PC-3 (cell line): ENCODE measurements around the gene POLR3B. TPM values are rescaled to one million over a fixed set of nuclear protein-coding genes. Genes with fewer than 3 reads are reported as not detected.

Experiments
- ATAC-seq: fragments of 200-7000 bp; cut with Tn5 transposase; 2 replicates; pipeline ENCODE4 v1.9.1; 2020; ENCODE audit warnings: mild to moderate bottlenecking, moderate library complexity
- BruUV-seq: library from RNA; stranded (reverse); fragments of 400-500 nt; replicated peaks from 2 replicates; lab custom pipeline; 2021; lab: Mats Ljungman, UMichigan
- CTCF ChIA-PET: fragments of 300-600 bp; sonication (Branson Sonifier 250); formaldehyde crosslinking; loops from one replicate; lab custom pipeline; 2022; ENCODE audit warnings: antibody characterized with exemption; lab: Charles Lee
- POLR2A ChIA-PET: fragments of 300-600 bp; sonication (Branson Sonifier 250); formaldehyde crosslinking; loops from one replicate; lab custom pipeline; 2022; ENCODE audit warnings: antibody characterized with exemption; ENCODE audit not compliant: unreplicated experiment; lab: Charles Lee
- DNase-seq: peaks from one replicate; pipeline ENCODE4 v3.0.0-alpha.2; 2015
- H2AFZ ChIP-seq: fragments of 300-600 bp; sonication (generic); 2 replicates; pipeline ENCODE4 v1.6.0; 2016; ENCODE audit warnings: antibody characterized with exemption, low read length
- H3F3A ChIP-seq: fragments of 300-600 bp; sonication (generic); one replicate; pipeline ENCODE4 v1.6.0; 2017; ENCODE audit warnings: antibody characterized with exemption, low read length, control low read depth, mild to moderate bottlenecking; ENCODE audit not compliant: unreplicated experiment
- H3K27ac ChIP-seq: fragments of 300-600 bp; sonication (generic); 2 replicates; pipeline ENCODE4 v1.5.1; 2016; ENCODE audit warnings: mild to moderate bottlenecking, low read length
- H3K27me3 ChIP-seq: fragments of 300-600 bp; sonication (generic); 2 replicates; pipeline ENCODE4 v1.6.1; 2016; ENCODE audit warnings: low read length, mixed read lengths
- H3K36me3 ChIP-seq: fragments of 300-600 bp; sonication (generic); 2 replicates; pipeline ENCODE4 v1.6.1; 2016; ENCODE audit warnings: low read depth, mixed run types, low read length, mixed read lengths
- H3K4me1 ChIP-seq: fragments of 300-600 bp; sonication (generic); 2 replicates; pipeline ENCODE4 v1.5.1; 2016; ENCODE audit warnings: low read length; ENCODE audit not compliant: insufficient read depth
- H3K4me2 ChIP-seq: fragments of 300-600 bp; sonication (generic); 2 replicates; pipeline ENCODE4 v1.6.0; 2016; ENCODE audit warnings: low read length
- H3K4me3 ChIP-seq: fragments of 300-600 bp; sonication (generic); 2 replicates; pipeline ENCODE4 v1.5.1; 2016; ENCODE audit warnings: mild to moderate bottlenecking, low read length, mixed read lengths
- H3K79me2 ChIP-seq: fragments of 300-600 bp; sonication (generic); 2 replicates; pipeline ENCODE4 v1.6.1; 2017; ENCODE audit warnings: low read length, mixed read lengths
- H3K9ac ChIP-seq: fragments of 300-600 bp; sonication (generic); 2 replicates; pipeline ENCODE4 v1.6.0; 2016; ENCODE audit warnings: mild to moderate bottlenecking, low read length
- H3K9me2 ChIP-seq: fragments of 300-600 bp; sonication (generic); replicated peaks from 2 replicates; pipeline ENCODE4 v1.6.1; 2016; ENCODE audit warnings: mixed run types, low read length, mixed read lengths
- H3K9me3 ChIP-seq: fragments of 300-600 bp; sonication (generic); 2 replicates; pipeline ENCODE4 v1.6.1; 2016; ENCODE audit warnings: low read length, mixed read lengths
- H4K20me1 ChIP-seq: fragments of 300-600 bp; sonication (generic); 2 replicates; pipeline ENCODE4 v1.6.1; 2016; ENCODE audit warnings: low read length, mixed read lengths
- CTCF ChIP-seq: fragments of 300-600 bp; sonication (generic); conservative IDR thresholded peaks from 2 replicates; pipeline ENCODE4 v1.5.1; 2017; ENCODE audit warnings: antibody characterized with exemption, low read depth, mild to moderate bottlenecking, low read length
- EZH2 ChIP-seq: fragments of 300-600 bp; sonication (generic); IDR thresholded peaks from one replicate; pipeline ENCODE4 v1.6.1; 2017; ENCODE audit warnings: antibody characterized with exemption, mild to moderate bottlenecking, low read length; ENCODE audit not compliant: unreplicated experiment
- EZH2phosphoT487 ChIP-seq: fragments of 300-600 bp; sonication (generic); IDR thresholded peaks from 2 replicates; pipeline ENCODE4 v1.6.1; 2018; ENCODE audit warnings: mild to moderate bottlenecking, antibody characterized with exemption, low read length, borderline replicate concordance
- intact Hi-C: fragments of 100-400 bp; cut with micrococcal nuclease; formaldehyde crosslinking; loops from 2 replicates; pipeline ENCODE4 v1.9.0; 2023
- total RNA-seq: library from RNA; depleted of rRNA; stranded (reverse); fragments of >200 nt; gene quantifications from 2 replicates; pipeline ENCODE4 v1.2.3, GENCODE V29; 2014

Gene POLR3B
- total RNA-seq, 1 experiment from 2014 or later, result 23.4 TPM

- H3K9ac ChIP-seq, result no peak overlapping the region
- H4K20me1 ChIP-seq, result no peaks in the 10 kb centered on the region
- H3K79me2 ChIP-seq, result no peaks in the 10 kb centered on the region
- H3K27ac ChIP-seq, result no peak overlapping the region
- ATAC-seq, result no peak
- H3K4me2 ChIP-seq, result no peak overlapping the region
- no peaks in the 10 kb centered on the region for H3K36me3 ChIP-seq
- no peak for DNase-seq
- BruUV-seq, result no TSS peak
- no peaks in the 10 kb centered on the region for H3K27me3 ChIP-seq
- H3K9me2 ChIP-seq, result 0 out of 2 replicates have a peak, but pooled peaks cover 4% of the 10 kb centered on the region
- no peaks in the 10 kb centered on the region for H3K9me3 ChIP-seq
- intact Hi-C loops, result no loop called here
- H3K4me3 ChIP-seq, result no peak overlapping the region
- CTCF ChIA-PET, result no interaction called here
- POLR2A ChIA-PET, result no interaction called here
- peaks cover 9% of the 10 kb centered on the region for H3K4me1 ChIP-seq
- H3F3A ChIP-seq, result no peaks in the 10 kb centered on the region
- TF ChIP-seq EZH2, result no peak
- TF ChIP-seq EZH2phosphoT487, result no peak
- no peak for TF ChIP-seq CTCF
- no peak overlapping the region for H2AFZ ChIP-seq
Measured at GRCh38 chr12:106522708-106523107, 165.2 kb downstream of the POLR3B start.

- Histone ChIP-seq H3K4me1 (peaks cover 12% of the 10 kb centered on the region), H3K9ac (no peak overlapping the region), H3K4me3 (no peak overlapping the region), H2AFZ (0 out of 2 replicates have a peak overlapping the region, but pooled peaks have one; percentile 6), H3K4me2 (peak overlapping the region; percentile 11; the same call in 1 of the 2 replicates), H4K20me1 (no peaks in the 10 kb centered on the region), H3K79me2 (no peaks in the 10 kb centered on the region), H3F3A (no peaks in the 10 kb centered on the region), H3K9me3 (no peaks in the 10 kb centered on the region), H3K27ac (no peak overlapping the region), H3K36me3 (no peaks in the 10 kb centered on the region), H3K27me3 (no peaks in the 10 kb centered on the region), H3K9me2 (no peaks in the 10 kb centered on the region)
- intact Hi-C loops, result no loop called here
- TF ChIP-seq CTCF (no peak), EZH2phosphoT487 (no peak), EZH2 (no peak)
- POLR2A ChIA-PET, result no interaction called here
- DNase-seq (peak; percentile 69), ATAC-seq (peak; percentile 90)
- no TSS peak for BruUV-seq
- CTCF ChIA-PET, result interaction anchor here (0.9 kb wide), 1 partner anchor 315 kb away, joined by 3 read pairs; no protein-coding TSS in a partner anchor
Measured at GRCh38 chr12:106527356-106527755, 169.8 kb downstream of the POLR3B start.

GRCh38 chr12:106541201-106541600 is 183.7 kb downstream of the POLR3B start:
- no peak for ATAC-seq
- BruUV-seq, result no TSS peak

More at GRCh38 chr12:106541201-106541600, 183.7 kb downstream of the POLR3B start:
- Histone ChIP-seq H3K9me3 (no peaks in the 10 kb centered on the region), H2AFZ (no peak overlapping the region), H3K9me2 (no peaks in the 10 kb centered on the region), H3K79me2 (no peaks in the 10 kb centered on the region), H3K4me1 (no peaks in the 10 kb centered on the region), H3K36me3 (no peaks in the 10 kb centered on the region), H3K4me3 (no peak overlapping the region), H3K4me2 (no peak overlapping the region), H3K27me3 (0 out of 2 replicates have a peak, but pooled peaks cover 6% of the 10 kb centered on the region), H3K9ac (no peak overlapping the region), H4K20me1 (no peaks in the 10 kb centered on the region), H3K27ac (no peak overlapping the region), H3F3A (no peaks in the 10 kb centered on the region)
- intact Hi-C loops, result no loop called here
- CTCF ChIA-PET, result no interaction called here
- TF ChIP-seq EZH2 (no peak), CTCF (no peak), EZH2phosphoT487 (no peak)
- POLR2A ChIA-PET, result no interaction called here
- DNase-seq, result no peak
